ENCODE results near the gene BASP1. TPM values are rescaled to one million over a fixed set of nuclear protein-coding genes. Genes with fewer than 3 reads are reported as not detected.

The BASP1 gene
- total and polyA plus RNA-seq, 10 of the 15 experiments (the other 5 are each of a cell fraction or from before 2014, with no cell fraction given): 27.3 to 190 (median 102) TPM

DNA sequence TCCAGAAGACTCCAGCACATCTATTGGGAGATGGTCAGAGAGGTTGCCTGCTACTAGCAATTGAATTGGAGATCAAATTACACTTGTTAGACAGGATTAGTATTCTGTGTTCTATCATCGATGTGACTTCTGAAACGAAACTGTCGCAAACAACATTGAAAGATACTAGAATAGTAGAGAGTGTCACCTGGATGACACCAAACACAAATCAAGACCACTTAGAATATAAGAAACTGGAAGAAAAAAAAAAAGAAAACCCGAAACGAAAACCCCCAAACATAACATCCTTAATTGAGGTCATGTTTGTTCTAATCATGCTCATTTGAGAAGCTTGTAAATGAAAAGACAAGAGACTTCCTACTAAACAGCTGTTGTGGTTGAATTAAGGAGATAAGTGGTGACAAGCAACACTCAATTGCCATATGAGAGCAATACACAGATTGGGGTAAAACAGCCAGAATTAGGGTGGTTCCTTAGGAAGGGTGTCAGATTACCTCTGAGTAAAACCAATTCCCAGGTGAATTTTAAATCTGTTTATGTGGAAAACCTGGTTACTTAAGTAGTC lies 97.6 kb downstream of the BASP1 start (continued):
- TF ChIP-seq, protein P1, sequence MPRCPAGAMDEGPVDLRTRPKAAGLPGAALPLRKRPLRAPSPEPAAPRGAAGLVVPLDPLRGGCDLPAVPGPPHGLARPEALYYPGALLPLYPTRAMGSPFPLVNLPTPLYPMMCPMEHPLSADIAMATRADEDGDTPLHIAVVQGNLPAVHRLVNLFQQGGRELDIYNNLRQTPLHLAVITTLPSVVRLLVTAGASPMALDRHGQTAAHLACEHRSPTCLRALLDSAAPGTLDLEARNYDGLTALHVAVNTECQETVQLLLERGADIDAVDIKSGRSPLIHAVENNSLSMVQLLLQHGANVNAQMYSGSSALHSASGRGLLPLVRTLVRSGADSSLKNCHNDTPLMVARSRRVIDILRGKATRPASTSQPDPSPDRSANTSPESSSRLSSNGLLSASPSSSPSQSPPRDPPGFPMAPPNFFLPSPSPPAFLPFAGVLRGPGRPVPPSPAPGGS (IDR thresholded peaks at IDR 0.05; ENCODE audit: borderline replicate concordance, insufficient read depth, low read depth, low read length, poor library complexity, severe bottlenecking): no peak
- no peak for TF ChIP-seq HDAC6 (IDR thresholded peaks at IDR 0.05; ENCODE audit: unreplicated experiment)
- TF ChIP-seq RB1 (IDR thresholded peaks at IDR 0.05; ENCODE audit: borderline replicate concordance): no peak
- no peak for TF ChIP-seq NFXL1 (IDR thresholded peaks at IDR 0.05; ENCODE audit: borderline replicate concordance)
- no peak for TF ChIP-seq FOXK2 (IDR thresholded peaks at IDR 0.05)
- 0 out of 2 replicates have a peak, but pooled peaks have one; percentile 9 for TF ChIP-seq SPI1 (IDR thresholded peaks at IDR 0.05; ENCODE audit: borderline replicate concordance, insufficient read depth, low read depth, low read length)
- TF ChIP-seq SMAD5 (IDR thresholded peaks at IDR 0.05; ENCODE audit: low read depth): no peak
- peak; percentile 18; the same call in 1 of the 3 replicates for TF ChIP-seq POU2F2 (IDR thresholded peaks at IDR 0.05; ENCODE audit: borderline replicate concordance, low read depth, low read length)
- TF ChIP-seq RCOR1 (conservative IDR thresholded peaks at IDR 0.05; ENCODE audit: low read depth, low read length): no peak
- peak; percentile 85 for TF ChIP-seq ATF7 (IDR thresholded peaks at IDR 0.05; ENCODE audit: low read depth)
- no peak for TF ChIP-seq SREBF2 (IDR thresholded peaks at IDR 0.05; ENCODE audit: low read length)
- TF ChIP-seq, protein P2, sequence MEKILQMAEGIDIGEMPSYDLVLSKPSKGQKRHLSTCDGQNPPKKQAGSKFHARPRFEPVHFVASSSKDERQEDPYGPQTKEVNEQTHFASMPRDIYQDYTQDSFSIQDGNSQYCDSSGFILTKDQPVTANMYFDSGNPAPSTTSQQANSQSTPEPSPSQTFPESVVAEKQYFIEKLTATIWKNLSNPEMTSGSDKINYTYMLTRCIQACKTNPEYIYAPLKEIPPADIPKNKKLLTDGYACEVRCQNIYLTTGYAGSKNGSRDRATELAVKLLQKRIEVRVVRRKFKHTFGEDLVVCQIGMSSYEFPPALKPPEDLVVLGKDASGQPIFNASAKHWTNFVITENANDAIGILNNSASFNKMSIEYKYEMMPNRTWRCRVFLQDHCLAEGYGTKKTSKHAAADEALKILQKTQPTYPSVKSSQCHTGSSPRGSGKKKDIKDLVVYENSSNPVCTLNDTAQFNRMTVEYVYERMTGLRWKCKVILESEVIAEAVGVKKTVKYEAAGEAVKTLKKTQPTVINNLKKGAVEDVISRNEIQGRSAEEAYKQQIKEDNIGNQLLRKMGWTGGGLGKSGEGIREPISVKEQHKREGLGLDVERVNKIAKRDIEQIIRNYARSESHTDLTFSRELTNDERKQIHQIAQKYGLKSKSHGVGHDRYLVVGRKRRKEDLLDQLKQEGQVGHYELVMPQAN (conservative IDR thresholded peaks at IDR 0.05): no peak
- no peak for TF ChIP-seq TAF1 (IDR thresholded peaks at IDR 0.05; ENCODE audit: borderline replicate concordance, low read depth, low read length)
- no peak for TF ChIP-seq HDGF (IDR thresholded peaks at IDR 0.05)
- TF ChIP-seq, protein P3, sequence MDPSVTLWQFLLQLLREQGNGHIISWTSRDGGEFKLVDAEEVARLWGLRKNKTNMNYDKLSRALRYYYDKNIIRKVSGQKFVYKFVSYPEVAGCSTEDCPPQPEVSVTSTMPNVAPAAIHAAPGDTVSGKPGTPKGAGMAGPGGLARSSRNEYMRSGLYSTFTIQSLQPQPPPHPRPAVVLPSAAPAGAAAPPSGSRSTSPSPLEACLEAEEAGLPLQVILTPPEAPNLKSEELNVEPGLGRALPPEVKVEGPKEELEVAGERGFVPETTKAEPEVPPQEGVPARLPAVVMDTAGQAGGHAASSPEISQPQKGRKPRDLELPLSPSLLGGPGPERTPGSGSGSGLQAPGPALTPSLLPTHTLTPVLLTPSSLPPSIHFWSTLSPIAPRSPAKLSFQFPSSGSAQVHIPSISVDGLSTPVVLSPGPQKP (IDR thresholded peaks at IDR 0.05; ENCODE audit: low read depth, low read length): no peak
- TF ChIP-seq, protein P4, sequence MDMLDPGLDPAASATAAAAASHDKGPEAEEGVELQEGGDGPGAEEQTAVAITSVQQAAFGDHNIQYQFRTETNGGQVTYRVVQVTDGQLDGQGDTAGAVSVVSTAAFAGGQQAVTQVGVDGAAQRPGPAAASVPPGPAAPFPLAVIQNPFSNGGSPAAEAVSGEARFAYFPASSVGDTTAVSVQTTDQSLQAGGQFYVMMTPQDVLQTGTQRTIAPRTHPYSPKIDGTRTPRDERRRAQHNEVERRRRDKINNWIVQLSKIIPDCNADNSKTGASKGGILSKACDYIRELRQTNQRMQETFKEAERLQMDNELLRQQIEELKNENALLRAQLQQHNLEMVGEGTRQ (IDR thresholded peaks at IDR 0.05; ENCODE audit: borderline replicate concordance, low read depth, low read length): no peak
- TF ChIP-seq BCL11A (IDR thresholded peaks at IDR 0.05; ENCODE audit: low read depth, low read length): peak; percentile 69; the same call in 1 of the 2 replicates
- TF ChIP-seq HDAC2 (IDR thresholded peaks at IDR 0.05): no peak
- TF ChIP-seq RELA (IDR thresholded peaks at IDR 0.05; ENCODE audit: borderline replicate concordance, partially characterized antibody): no peak
- TF ChIP-seq CBFB (IDR thresholded peaks at IDR 0.05; ENCODE audit: low read depth): 0 out of 2 replicates have a peak, but pooled peaks have one; percentile 29
- TF ChIP-seq RBBP5 (conservative IDR thresholded peaks at IDR 0.05): no peak
- TF ChIP-seq, protein P5, sequence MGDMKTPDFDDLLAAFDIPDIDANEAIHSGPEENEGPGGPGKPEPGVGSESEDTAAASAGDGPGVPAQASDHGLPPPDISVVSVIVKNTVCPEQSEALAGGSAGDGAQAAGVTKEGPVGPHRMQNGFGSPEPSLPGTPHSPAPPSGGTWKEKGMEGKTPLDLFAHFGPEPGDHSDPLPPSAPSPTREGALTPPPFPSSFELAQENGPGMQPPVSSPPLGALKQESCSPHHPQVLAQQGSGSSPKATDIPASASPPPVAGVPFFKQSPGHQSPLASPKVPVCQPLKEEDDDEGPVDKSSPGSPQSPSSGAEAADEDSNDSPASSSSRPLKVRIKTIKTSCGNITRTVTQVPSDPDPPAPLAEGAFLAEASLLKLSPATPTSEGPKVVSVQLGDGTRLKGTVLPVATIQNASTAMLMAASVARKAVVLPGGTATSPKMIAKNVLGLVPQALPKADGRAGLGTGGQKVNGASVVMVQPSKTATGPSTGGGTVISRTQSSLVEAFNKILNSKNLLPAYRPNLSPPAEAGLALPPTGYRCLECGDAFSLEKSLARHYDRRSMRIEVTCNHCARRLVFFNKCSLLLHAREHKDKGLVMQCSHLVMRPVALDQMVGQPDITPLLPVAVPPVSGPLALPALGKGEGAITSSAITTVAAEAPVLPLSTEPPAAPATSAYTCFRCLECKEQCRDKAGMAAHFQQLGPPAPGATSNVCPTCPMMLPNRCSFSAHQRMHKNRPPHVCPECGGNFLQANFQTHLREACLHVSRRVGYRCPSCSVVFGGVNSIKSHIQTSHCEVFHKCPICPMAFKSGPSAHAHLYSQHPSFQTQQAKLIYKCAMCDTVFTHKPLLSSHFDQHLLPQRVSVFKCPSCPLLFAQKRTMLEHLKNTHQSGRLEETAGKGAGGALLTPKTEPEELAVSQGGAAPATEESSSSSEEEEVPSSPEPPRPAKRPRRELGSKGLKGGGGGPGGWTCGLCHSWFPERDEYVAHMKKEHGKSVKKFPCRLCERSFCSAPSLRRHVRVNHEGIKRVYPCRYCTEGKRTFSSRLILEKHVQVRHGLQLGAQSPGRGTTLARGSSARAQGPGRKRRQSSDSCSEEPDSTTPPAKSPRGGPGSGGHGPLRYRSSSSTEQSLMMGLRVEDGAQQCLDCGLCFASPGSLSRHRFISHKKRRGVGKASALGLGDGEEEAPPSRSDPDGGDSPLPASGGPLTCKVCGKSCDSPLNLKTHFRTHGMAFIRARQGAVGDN (IDR thresholded peaks at IDR 0.05): no peak
- 0 out of 2 replicates have a peak, but pooled peaks have one; percentile 14 for TF ChIP-seq CREB1 (IDR thresholded peaks at IDR 0.05; ENCODE audit: low read depth)
